Endometrium (tissue), 2 donors: Measurements from ENCODE around the gene FAM3C.

Experiments
- FAIRE-seq: peaks from 2 replicates; lab custom pipeline; 2012; peaks lifted over from hg19 to GRCh38; lab: Jason Lieb, UNC
- donor health status: control.
- donor health status: control.

FAM3C gene

GRCh38 chr7:121410829-121411596 lies 14.9 kb upstream of the FAM3C start:
- FAIRE-seq = no peak

GRCh38 chr7:121406944-121407343 lies 10.8 kb upstream of the FAM3C start:
- FAIRE-seq = no peak

GRCh38 chr7:121406461-121406860 lies 10.4 kb upstream of the FAM3C start:
- no peak for FAIRE-seq

- no peak for FAIRE-seq
These were observed 8.2 kb upstream of the FAM3C start for GRCh38 chr7:121404348-121404747.

GRCh38 chr7:121402701-121403100 lies 6.6 kb upstream of the FAM3C start:
- FAIRE-seq = no peak

- FAIRE-seq = no peak
These were observed 5.8 kb upstream of the FAM3C start for GRCh38 chr7:121401896-121402295.

GRCh38 chr7:121398246-121398645 lies 2.1 kb upstream of the FAM3C start:
- no peak for FAIRE-seq

- FAIRE-seq = no peak
These were observed 1.7 kb upstream of the FAM3C start for GRCh38 chr7:121397822-121398221.

- FAIRE-seq = no peak
These were observed 1.3 kb upstream of the FAM3C start for GRCh38 chr7:121397361-121397760.

- FAIRE-seq = no peak
These were observed 581 bp downstream of the FAM3C start for GRCh38 chr7:121395494-121395960.

- FAIRE-seq = no peak
These were observed 1.4 kb downstream of the FAM3C start for GRCh38 chr7:121394709-121395140.

GRCh38 chr7:121393005-121393366 lies 3.1 kb downstream of the FAM3C start:
- no peak for FAIRE-seq

- FAIRE-seq = no peak
These were observed 3.7 kb downstream of the FAM3C start for GRCh38 chr7:121392277-121393004.

GRCh38 chr7:121391686-121392085 lies 4.4 kb downstream of the FAM3C start:
- no peak for FAIRE-seq

- FAIRE-seq = no peak
These were observed 5.5 kb downstream of the FAM3C start for GRCh38 chr7:121390617-121391016.

GRCh38 chr7:121390109-121390508 lies 6.0 kb downstream of the FAM3C start:
- no peak for FAIRE-seq

GRCh38 chr7:121388950-121389349 lies 7.2 kb downstream of the FAM3C start:
- no peak for FAIRE-seq

- no peak for FAIRE-seq
These were observed 10.3 kb downstream of the FAM3C start for GRCh38 chr7:121385800-121386179.

GRCh38 chr7:121385056-121385799 lies 10.9 kb downstream of the FAM3C start:
- no peak for FAIRE-seq

GRCh38 chr7:121384265-121384664 lies 11.8 kb downstream of the FAM3C start:
- FAIRE-seq = no peak

- FAIRE-seq = no peak
These were observed 12.7 kb downstream of the FAM3C start for GRCh38 chr7:121383235-121383910.

- FAIRE-seq = no peak
These were observed 13.6 kb downstream of the FAM3C start for GRCh38 chr7:121382473-121382872.
